DOHH2 (cell line): ENCODE data around the gene MAGEF1.

Experiments
- CTCF ChIP-seq: fragments of 200-600 bp; sonication (generic); IDR thresholded peaks from one replicate; pipeline ENCODE4 v1.5.1; 2014; ENCODE audit warnings: antibody characterized with exemption, mild to moderate bottlenecking, low read depth, low read length; ENCODE audit not compliant: poor library complexity, severe bottlenecking
- EZH2phosphoT487 ChIP-seq: fragments of 200-600 bp; sonication (generic); IDR thresholded peaks from 2 replicates; pipeline ENCODE4 v1.6.1; 2017; ENCODE audit warnings: borderline replicate concordance, mild to moderate bottlenecking, antibody characterized with exemption, low read length, moderate library complexity, mixed read lengths

- TF ChIP-seq CTCF (no peak), EZH2phosphoT487 (no peak)
Observed at GRCh38 chr3:184693011-184693975, 18.6 kb downstream of the MAGEF1 start.
